Measurements from ENCODE around the gene CEP104. TPM values are rescaled to one million over a fixed set of nuclear protein-coding genes. Genes with fewer than 3 reads are reported as not detected.
"Not testable (repeated sequence)": the region's sequence is repeated elsewhere in the genome, so short reads cannot be mapped to it uniquely, and the experiment has no call there.

Gene CEP104
- total and polyA plus RNA-seq, 11 donors, result 5.5 to 46.1 (median 33.0) TPM

DNA sequence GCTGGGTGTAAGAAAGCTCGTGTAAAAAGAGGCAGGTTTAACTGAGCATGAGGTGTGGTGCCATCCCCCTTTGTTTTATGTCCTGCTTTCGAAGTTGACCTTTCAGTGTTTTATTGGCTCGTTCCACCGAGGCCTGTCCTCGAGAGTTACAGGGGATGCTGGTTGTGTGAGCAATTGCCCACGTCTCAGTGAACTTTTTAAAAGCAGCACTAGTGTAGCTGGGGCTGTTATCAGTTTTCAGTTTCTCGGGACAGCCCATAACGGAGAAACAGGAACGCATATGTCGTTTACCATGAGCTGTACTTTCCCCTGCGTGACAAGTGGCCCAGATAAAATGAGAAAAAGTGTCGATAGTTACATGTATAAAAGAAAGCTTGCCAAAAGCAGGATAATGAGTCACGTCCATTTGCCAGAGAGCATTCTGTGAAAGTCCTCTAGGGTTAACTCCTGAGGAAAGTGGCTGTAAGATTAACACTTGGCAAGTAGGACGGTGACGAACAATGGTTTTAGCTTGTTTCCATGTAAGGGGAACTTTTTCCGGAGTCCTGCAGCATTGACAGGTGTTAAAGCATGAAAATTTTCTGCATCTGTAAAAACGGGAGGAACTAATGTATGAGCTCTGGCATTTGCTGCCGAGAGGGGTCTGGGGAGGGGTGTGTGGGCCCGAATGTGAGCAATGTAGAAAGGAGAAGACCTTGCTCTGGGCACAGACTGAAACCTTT lies 52.9 kb downstream of the CEP104 start:
- intact Hi-C loops (cut with DNase I), result loop anchor here in 1 of 10 donors (5.0 kb wide), 1 partner anchor 107 kb away; no protein-coding TSS in a partner anchor
- TF ChIP-seq, protein P1, sequence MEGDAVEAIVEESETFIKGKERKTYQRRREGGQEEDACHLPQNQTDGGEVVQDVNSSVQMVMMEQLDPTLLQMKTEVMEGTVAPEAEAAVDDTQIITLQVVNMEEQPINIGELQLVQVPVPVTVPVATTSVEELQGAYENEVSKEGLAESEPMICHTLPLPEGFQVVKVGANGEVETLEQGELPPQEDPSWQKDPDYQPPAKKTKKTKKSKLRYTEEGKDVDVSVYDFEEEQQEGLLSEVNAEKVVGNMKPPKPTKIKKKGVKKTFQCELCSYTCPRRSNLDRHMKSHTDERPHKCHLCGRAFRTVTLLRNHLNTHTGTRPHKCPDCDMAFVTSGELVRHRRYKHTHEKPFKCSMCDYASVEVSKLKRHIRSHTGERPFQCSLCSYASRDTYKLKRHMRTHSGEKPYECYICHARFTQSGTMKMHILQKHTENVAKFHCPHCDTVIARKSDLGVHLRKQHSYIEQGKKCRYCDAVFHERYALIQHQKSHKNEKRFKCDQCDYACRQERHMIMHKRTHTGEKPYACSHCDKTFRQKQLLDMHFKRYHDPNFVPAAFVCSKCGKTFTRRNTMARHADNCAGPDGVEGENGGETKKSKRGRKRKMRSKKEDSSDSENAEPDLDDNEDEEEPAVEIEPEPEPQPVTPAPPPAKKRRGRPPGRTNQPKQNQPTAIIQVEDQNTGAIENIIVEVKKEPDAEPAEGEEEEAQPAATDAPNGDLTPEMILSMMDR (IDR thresholded peaks at IDR 0.05), result no peak
- no peak for TF ChIP-seq POLR2A (IDR thresholded peaks at IDR 0.05)
- ATAC-seq (no peak), DNase-seq (no peak)
- H3K36me3 ChIP-seq, result no peaks in the 10 kb centered on the region
- H3K4me3 ChIP-seq, result no peak overlapping the region
- peaks cover 0 to 23% (median 0%) of the 10 kb centered on the region in 9 donors for H3K27me3 ChIP-seq
- no peak overlapping the region for H3K27ac ChIP-seq
- WGBS, 4 donors, result 44 to 59% (median 52%) methylated on average over 19 of the region's 19 CpGs
- H3K9me3 ChIP-seq, result no peaks in the 10 kb centered on the region
- H3K4me1 ChIP-seq, result no peaks in the 10 kb centered on the region

DNA sequence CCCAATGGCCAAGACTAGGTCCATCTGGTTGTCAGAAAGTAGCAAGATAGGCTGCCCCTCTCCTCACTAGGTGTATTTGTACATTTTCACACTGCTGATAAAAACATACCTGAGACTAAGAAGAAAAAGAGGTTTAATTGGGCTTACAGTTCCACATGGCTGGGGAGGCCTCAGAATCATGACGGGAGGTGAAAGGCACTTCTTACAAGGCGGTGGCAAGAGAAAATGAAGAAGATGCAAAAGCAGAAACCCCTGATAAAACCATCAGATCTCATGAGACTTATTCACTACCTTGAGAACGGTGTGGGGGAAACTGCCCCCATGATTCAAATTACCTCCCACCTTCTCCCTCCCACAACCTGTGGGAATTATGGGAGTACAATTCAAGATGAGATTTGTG lies 56.2 kb downstream of the CEP104 start:
- H3K36me3 ChIP-seq, H3K9me3 ChIP-seq, H3K4me3 ChIP-seq, H3K4me1 ChIP-seq, DNase-seq, ATAC-seq, H3K27ac ChIP-seq: not testable (repeated sequence)
- H3K27me3 ChIP-seq, result peaks cover 0 to 23% (median 0%) of the 10 kb centered on the region in 9 donors
- 72 to 83% (median 79%) methylated on average over 3 of the region's 3 CpGs for WGBS, 4 donors
- intact Hi-C loops (cut with DNase I), result loop anchor here in 1 of 10 donors (5.0 kb wide), 1 partner anchor 103 kb away; no protein-coding TSS in a partner anchor

DNA sequence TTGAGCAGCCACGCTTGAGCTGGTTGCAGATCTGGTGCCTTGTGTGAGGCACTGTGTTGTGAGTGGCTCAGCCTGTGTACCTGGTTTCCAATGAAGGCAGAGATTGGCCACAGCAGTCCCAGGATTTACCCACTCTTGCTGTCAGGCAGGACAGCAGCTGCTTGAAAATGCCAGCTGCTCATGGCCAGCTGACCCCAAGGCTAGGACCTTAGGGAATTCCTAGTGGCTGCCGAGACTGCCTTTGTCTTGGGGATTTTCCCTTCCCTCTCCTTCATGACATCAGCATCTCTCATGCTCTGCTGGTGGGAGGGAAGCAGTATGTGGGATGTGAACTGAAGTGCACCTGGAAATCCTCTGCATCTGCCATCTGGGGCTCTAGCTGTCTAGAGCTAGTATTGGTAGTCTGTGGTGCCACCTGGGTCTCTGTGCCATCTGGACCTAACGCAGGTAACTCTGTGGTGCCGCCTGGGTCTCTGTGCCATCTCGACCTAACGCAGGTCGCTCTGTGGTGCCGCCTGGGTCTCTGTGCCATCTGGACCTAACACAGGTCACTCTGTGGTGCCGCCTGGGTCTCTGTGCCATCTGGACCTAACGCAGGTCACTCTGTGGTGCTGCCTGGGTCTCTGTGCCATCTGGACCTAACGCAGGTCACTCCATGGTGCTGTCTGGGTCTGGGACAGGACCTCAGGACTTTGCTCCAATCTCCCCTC lies 56.9 kb downstream of the CEP104 start:
- Histone ChIP-seq H3K4me1 (peaks cover 3 to 13% (median 8%) of the 10 kb centered on the region in 12 donors), H3K27ac (no peak overlapping the region), H3K27me3 (peaks cover 0 to 20% (median 0%) of the 10 kb centered on the region in 9 donors), H3K36me3 (no peaks in the 10 kb centered on the region), H3K4me3 (no peak overlapping the region), H3K9me3 (no peaks in the 10 kb centered on the region)
- DNase-seq, result no peak
- TF ChIP-seq POLR2A (IDR thresholded peaks at IDR 0.05), result no peak
- TF ChIP-seq, protein P1 (IDR thresholded peaks at IDR 0.05), result no peak
- intact Hi-C loops (cut with DNase I), result loop anchor here in 1 of 10 donors (5.0 kb wide), 1 partner anchor 103 kb away; no protein-coding TSS in a partner anchor
- 82 to 92% (median 87%) methylated on average over 3 to 11 of the region's 11 CpGs for WGBS, 4 donors
- ATAC-seq, result no peak

DNA sequence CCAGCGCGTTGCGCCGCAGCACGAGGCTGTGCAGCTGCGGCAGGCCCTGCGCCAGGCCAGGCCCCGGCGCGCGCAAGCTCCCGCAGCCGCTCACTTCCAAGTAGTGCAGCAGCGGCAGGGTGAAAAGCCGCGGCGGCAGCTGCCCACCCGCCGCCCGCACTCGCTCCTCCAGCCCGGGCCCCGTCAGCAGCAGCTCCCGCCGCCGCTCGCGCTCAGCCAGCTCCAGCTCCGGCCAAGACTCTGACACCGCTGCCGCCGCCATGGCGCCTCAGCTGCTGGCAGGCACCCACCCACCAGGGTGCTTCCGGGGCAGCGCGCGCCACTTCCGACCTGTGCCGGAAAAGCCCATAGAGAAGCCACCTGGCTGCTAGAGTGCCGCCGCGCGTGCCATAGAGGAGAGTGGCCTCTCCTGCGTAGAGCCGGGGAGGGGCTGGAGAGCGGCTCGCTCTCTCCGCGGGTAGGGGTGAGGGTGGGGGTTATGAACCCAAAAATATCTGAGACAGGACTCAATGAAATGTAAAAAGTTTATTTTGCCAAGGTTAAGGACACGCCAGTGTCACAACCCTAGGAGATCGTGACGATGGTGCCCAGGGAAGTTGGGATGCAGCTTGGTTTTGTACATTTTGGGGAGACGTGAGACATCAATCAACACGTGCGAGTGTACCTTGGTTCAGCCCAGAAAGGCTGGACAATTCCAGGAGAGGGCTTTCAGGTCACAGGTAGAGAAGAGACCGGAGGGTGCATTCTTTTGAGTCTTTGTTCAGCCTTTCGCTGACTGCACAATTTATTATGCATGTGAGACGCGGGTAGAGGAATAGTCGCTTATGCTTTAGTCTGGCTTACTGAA lies 60.6 kb downstream of the CEP104 start, which contains the start of gene LRRC47:
TSS of gene LRRC47 (minus strand) at position 284 of the 847 bp plus-strand sequence. CDS start at position 262, 22 bp downstream.
- H3K36me3 ChIP-seq, result peaks cover 0 to 14% (median 0%) of the 10 kb centered on the region in 9 donors
- TF ChIP-seq POLR2A (IDR thresholded peaks at IDR 0.05), result peak in 1 of 2 donors; percentile 84
- TF ChIP-seq, protein P1 (IDR thresholded peaks at IDR 0.05), result peak in 4 of 12 donors; percentile 10 to 39 (median 24)
- intact Hi-C loops (cut with DNase I), result no loop called here
- no peaks in the 10 kb centered on the region for H3K9me3 ChIP-seq
- H3K27ac ChIP-seq, result peak within 1 kb of the TSS in 11 of 12 donors; percentile 54 to 89 (median 72)
- peak within 1 kb of the TSS; percentile 68 to 98 (median 93) for H3K4me3 ChIP-seq
- WGBS, 4 donors, result 2 to 5% (median 3%) methylated on average over 49 to 60 of the region's 60 CpGs
- peaks cover 11 to 45% (median 30%) of the 10 kb centered on the region in 12 donors for H3K4me1 ChIP-seq
- peak; percentile 94 to 97 (median 96) for DNase-seq
- no peaks in the 10 kb centered on the region for H3K27me3 ChIP-seq
- peak; percentile 100 for ATAC-seq

Measured in heart left ventricle (tissue), 16 donors.